ENCODE data around the gene UCP2. TPM values are rescaled to one million over a fixed set of nuclear protein-coding genes. Genes with fewer than 3 reads are reported as not detected.

The UCP2 gene
- total RNA-seq, 1 donor from 2014 or later: 0.26 TPM

DNA sequence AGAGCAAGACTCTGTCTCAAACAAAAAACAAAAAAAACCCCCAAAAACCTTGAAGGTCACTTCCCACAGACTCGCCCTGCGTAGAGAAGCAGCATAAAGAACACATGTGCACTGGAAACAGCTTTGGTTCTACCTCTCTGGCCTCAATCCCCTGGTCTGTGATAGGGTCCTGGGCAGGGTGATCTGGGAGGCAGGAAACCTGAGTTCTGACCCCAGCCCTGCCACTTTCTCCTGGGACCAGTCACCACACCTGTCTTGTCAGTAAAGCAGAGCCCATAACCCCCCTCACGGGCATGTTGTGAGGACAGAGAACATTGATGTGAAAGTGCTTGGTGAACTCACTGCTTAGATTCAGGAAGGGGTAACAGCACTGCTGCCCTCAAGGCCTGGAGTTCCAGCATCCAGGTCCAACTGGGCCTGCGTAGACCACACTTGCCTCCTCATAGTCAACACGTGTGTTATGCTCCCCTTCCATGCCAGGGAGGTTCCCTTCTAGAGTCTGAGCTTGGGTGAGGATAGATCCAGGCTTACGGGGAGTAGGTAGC lies 11.4 kb downstream of the UCP2 start:
- TF ChIP-seq, protein P1, sequence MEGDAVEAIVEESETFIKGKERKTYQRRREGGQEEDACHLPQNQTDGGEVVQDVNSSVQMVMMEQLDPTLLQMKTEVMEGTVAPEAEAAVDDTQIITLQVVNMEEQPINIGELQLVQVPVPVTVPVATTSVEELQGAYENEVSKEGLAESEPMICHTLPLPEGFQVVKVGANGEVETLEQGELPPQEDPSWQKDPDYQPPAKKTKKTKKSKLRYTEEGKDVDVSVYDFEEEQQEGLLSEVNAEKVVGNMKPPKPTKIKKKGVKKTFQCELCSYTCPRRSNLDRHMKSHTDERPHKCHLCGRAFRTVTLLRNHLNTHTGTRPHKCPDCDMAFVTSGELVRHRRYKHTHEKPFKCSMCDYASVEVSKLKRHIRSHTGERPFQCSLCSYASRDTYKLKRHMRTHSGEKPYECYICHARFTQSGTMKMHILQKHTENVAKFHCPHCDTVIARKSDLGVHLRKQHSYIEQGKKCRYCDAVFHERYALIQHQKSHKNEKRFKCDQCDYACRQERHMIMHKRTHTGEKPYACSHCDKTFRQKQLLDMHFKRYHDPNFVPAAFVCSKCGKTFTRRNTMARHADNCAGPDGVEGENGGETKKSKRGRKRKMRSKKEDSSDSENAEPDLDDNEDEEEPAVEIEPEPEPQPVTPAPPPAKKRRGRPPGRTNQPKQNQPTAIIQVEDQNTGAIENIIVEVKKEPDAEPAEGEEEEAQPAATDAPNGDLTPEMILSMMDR (IDR thresholded peaks at IDR 0.05; ENCODE audit: insufficient read depth, low read length, severe bottlenecking): no peak
- FAIRE-seq (no peak), DNase-seq (ENCODE audit: low read depth) (no peak)
- Histone ChIP-seq H3K27me3 (ENCODE audit: control insufficient read depth, insufficient read depth, low read length) (no peaks in the 10 kb centered on the region), H3K36me3 (ENCODE audit: control insufficient read depth, insufficient read depth, low read length) (no peaks in the 10 kb centered on the region), H3K4me3 (ENCODE audit: low read depth, low read length) (no peak overlapping the region)

DNA sequence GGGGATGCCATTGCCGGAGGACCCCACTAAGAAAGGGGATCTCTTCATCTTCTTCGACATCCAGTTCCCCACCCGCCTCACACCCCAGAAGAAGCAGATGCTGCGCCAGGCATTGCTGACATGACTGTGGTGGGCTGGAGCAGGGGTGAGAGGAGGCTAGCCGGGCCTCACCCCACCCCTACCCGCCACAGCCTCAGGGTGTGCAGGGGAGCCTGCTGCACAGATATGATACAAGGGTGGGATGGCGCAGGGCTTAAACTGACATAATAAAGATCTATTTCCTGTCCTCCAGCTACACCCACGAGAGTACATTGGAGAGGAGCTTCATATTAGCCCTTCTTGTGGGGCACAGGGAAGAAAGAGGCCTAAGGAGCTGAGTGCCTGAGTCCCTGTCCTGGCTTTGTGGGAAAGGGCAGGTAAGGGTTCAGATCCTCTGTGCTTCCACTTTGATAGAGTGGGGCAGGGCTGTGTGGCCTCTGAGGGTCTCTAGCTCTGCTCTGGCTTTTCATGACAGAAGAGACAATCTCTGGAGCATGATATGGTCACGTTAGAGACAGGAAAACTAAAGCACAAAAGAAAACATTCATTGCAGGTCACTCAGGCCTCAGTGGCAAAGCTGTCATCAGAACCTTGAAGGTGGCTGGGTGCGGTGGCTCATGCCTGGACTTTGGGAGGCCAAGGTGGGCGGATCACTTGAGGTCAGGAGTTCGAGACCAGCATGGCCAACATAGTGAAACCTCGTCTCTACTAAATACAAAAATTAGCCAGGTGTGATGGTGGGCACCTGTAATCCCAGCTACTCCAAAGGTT lies 12.4 kb downstream of the UCP2 start:
- TF ChIP-seq, protein P1 (IDR thresholded peaks at IDR 0.05; ENCODE audit: insufficient read depth, low read length, severe bottlenecking): no peak
- Histone ChIP-seq H3K27me3 (ENCODE audit: control insufficient read depth, insufficient read depth, low read length) (no peaks in the 10 kb centered on the region), H3K4me3 (ENCODE audit: low read depth, low read length) (no peak overlapping the region), H3K36me3 (ENCODE audit: control insufficient read depth, insufficient read depth, low read length) (no peaks in the 10 kb centered on the region)
- no peak for FAIRE-seq
- no peak for DNase-seq (ENCODE audit: low read depth)

DNA sequence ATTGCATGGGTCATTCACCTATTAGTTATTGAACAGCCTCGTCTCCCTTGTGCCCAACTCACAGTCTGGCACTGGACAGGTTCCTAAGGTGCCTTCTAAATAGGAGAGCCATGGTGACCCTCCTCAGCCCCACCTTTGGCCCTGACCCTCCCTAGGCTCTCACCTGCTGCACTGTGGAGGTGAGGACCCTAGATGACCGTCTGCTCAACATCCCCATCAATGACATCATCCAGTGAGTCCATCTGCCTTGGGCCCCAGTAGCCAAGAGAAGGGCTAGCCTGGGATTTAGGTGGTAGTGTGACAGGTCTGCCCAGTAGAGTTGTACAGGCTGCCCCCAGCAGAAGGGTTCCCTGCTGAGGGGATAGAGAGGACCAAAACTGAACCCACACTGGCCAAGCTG lies 13.6 kb downstream of the UCP2 start:
- TF ChIP-seq, protein P1 (IDR thresholded peaks at IDR 0.05; ENCODE audit: insufficient read depth, low read length, severe bottlenecking): no peak
- H3K36me3 ChIP-seq (ENCODE audit: control insufficient read depth, insufficient read depth, low read length): no peaks in the 10 kb centered on the region
- H3K4me3 ChIP-seq (ENCODE audit: low read depth, low read length): no peak overlapping the region
- FAIRE-seq (no peak), DNase-seq (ENCODE audit: low read depth) (no peak)
- no peaks in the 10 kb centered on the region for H3K27me3 ChIP-seq (ENCODE audit: control insufficient read depth, insufficient read depth, low read length)

DNA sequence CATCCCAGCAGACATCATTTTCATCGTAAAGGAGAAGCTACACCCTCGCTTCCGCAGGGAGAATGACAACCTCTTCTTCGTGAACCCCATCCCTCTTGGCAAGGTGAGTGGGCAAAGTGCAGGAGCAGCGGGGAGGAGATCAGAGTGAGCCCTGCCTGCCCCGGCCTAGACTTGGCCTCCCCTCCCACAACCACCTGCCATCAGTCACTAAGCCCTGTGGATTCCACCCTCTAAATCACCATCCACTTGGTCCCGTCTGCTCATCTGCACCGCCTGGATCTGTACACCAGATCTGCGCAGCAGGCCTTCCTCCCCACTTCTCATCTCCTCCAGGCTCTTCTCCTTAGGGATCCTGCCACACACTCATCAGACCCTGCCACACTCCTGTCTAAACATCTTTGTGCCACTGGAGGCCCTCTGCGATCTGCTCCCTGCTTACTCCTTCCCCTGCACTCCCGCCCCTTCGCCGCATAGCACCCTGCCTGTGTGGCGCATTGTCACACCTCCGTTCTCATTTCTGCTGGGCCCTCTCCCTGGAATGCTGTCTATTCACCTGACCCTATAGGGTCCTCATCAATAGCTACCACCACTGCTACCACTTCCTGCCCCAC lies 14.2 kb downstream of the UCP2 start:
- Histone ChIP-seq H3K4me3 (ENCODE audit: low read depth, low read length) (no peak overlapping the region), H3K27me3 (ENCODE audit: control insufficient read depth, insufficient read depth, low read length) (no peaks in the 10 kb centered on the region), H3K36me3 (ENCODE audit: control insufficient read depth, insufficient read depth, low read length) (no peaks in the 10 kb centered on the region)
- no peak for FAIRE-seq
- TF ChIP-seq, protein P1 (IDR thresholded peaks at IDR 0.05; ENCODE audit: insufficient read depth, low read length, severe bottlenecking): no peak
- no peak for DNase-seq (ENCODE audit: low read depth)

DNA sequence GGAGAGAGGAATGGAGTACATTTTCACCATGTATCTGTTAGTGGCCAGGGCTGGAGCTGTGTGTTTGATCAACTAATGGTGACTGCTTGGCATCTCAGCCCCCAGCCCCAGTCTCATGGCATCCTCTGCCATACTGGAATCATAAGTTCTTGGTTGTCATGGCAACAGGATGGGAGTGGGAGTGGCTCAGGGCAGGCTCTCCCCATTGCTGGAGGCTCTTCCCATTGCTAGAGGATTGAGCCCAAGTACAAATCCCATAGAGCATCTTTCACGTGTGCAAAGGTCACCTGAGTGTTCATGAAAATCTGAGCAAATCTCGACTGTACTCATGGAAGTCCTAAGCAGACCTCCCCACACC lies 16.9 kb downstream of the UCP2 start:
- no peak for DNase-seq (ENCODE audit: low read depth)

More for the DNA sequence above, 16.9 kb downstream of the UCP2 start:
- H3K4me3 ChIP-seq (ENCODE audit: low read depth, low read length): no peak overlapping the region
- no peak for FAIRE-seq
- H3K36me3 ChIP-seq (ENCODE audit: control insufficient read depth, insufficient read depth, low read length): no peaks in the 10 kb centered on the region
- H3K27me3 ChIP-seq (ENCODE audit: control insufficient read depth, insufficient read depth, low read length): no peaks in the 10 kb centered on the region
- TF ChIP-seq, protein P1 (IDR thresholded peaks at IDR 0.05; ENCODE audit: insufficient read depth, low read length, severe bottlenecking): no peak
